ENCODE data around the gene TRIM41.
"Not testable (repeated sequence)": the region's sequence is repeated elsewhere in the genome, so short reads cannot be mapped to it uniquely, and the experiment has no call there.

The TRIM41 gene

GRCh38 chr5:181259283-181259682 lies 36.2 kb downstream of the TRIM41 start:
- DNase-seq = no peak

- DNase-seq = no peak
These were observed 37.1 kb downstream of the TRIM41 start for GRCh38 chr5:181259974-181260719.

GRCh38 chr5:181260720-181261319 lies 37.7 kb downstream of the TRIM41 start, which contains the start of gene TRIM52:
Gene TRIM52, minus strand, starts transcription at chr5:181261143. Its CDS starts 330 bp downstream, at chr5:181260813.
- DNase-seq = no peak

GRCh38 chr5:181261320-181262049 lies 38.4 kb downstream of the TRIM41 start:
- no peak for DNase-seq

- no peak for DNase-seq
These were observed 40.6 kb downstream of the TRIM41 start for GRCh38 chr5:181263633-181264032.

GRCh38 chr5:181265092-181265671 lies 42.1 kb downstream of the TRIM41 start:
- DNase-seq = no peak

- DNase-seq = not testable (repeated sequence)
These were observed 44.3 kb downstream of the TRIM41 start for GRCh38 chr5:181267291-181267904.

- DNase-seq = not testable (repeated sequence)
These were observed 44.8 kb downstream of the TRIM41 start for GRCh38 chr5:181267907-181268306.

GRCh38 chr5:181271081-181271480 lies 48.0 kb downstream of the TRIM41 start:
- DNase-seq = no peak

GRCh38 chr5:181273433-181273744 lies 50.3 kb downstream of the TRIM41 start:
- not testable (repeated sequence) for DNase-seq

- no peak for DNase-seq
These were observed 57.2 kb downstream of the TRIM41 start for GRCh38 chr5:181280251-181280762.

- DNase-seq = no peak
These were observed 58.2 kb downstream of the TRIM41 start for GRCh38 chr5:181281077-181281983.

GRCh38 chr5:181281984-181282316 lies 58.9 kb downstream of the TRIM41 start:
- no peak for DNase-seq

GRCh38 chr5:181282415-181282814 lies 59.3 kb downstream of the TRIM41 start:
- not testable (repeated sequence) for DNase-seq

GRCh38 chr5:181282874-181283273 lies 59.8 kb downstream of the TRIM41 start:
- no peak for DNase-seq

GRCh38 chr5:181283347-181283746 lies 60.3 kb downstream of the TRIM41 start:
- DNase-seq = no peak

GRCh38 chr5:181283841-181284755 lies 61.0 kb downstream of the TRIM41 start:
- DNase-seq = not testable (repeated sequence)
